Transverse colon (tissue), 4 donors: Measurements from ENCODE around the gene SLC39A8.

Experiments
- CTCF ChIP-seq, 5 experiments: fragments of 200-600 bp in 3 of 5; fragments of 450-650 bp in 2 of 5; sonication (generic) in 3 of 5; IDR thresholded peaks; 1 replicate in 2 of 5; 2 replicates in 3 of 5; pipeline ENCODE4 v1.5.1; 2016 to 2017; ENCODE audit warnings: antibody characterized with exemption in 5 of 5, inconsistent platforms in 3 of 5, mild to moderate bottlenecking in 2 of 5, moderate library complexity in 1 of 5
- EP300 ChIP-seq: sonication (generic); formaldehyde crosslinking; IDR thresholded peaks from one replicate; pipeline ENCODE4 v1.6.1; 2017; ENCODE audit warnings: antibody characterized with exemption, low read depth
- POLR2A ChIP-seq: fragments of 450-650 bp; IDR thresholded peaks from one replicate; pipeline ENCODE4 v1.6.1; 2016; ENCODE audit warnings: antibody characterized with exemption, mild to moderate bottlenecking, moderate library complexity
- POLR2AphosphoS5 ChIP-seq, 3 donors: sonication (generic); formaldehyde crosslinking; IDR thresholded peaks; one replicate each; pipeline ENCODE4 v1.6.1; 2016; ENCODE audit warnings: antibody characterized with exemption in 3 of 3

DNA sequence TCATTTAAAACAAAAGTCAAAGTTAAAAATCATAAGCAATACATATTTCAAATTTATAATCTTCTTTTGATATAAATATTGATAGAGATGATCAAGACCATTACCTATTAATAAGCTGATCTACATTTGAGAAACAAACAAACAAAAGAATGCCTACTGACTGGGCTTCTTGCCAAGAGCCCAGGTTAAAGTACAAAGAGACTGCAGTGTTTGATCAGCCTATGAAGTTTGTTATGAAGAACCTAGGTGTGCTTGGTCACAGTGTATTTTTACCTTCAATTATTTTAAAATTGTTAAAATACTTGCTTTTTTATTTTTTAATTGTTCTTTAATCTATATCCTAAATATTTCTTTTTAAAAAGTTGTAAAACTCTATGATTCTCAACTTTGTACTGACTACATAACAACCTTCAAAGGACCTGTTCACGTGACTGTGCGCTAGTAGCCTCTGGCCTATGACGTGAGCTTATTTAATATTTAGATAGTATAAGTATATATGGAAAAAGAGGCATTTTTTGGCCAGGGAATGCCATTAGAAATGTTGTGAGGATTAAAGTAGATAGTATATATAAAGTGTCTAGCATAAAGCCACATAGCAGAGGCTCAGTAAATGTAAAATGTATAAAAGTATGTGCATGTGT lies 11.4 kb upstream of the SLC39A8 start:
- TF ChIP-seq POLR2A = no peak
- TF ChIP-seq CTCF (IDR thresholded peaks at IDR 0.05) = no peak
- no peak for TF ChIP-seq POLR2AphosphoS5 (IDR thresholded peaks at IDR 0.05)
- TF ChIP-seq EP300 = no peak
